ENCODE data around the gene KREMEN2.

- TF ChIP-seq CEBPB (IDR thresholded peaks at IDR 0.05), result no peak
- no peak for TF ChIP-seq RAD21 (IDR thresholded peaks at IDR 0.05; ENCODE audit: low read depth)
- no peak for TF ChIP-seq EGR1 (IDR thresholded peaks at IDR 0.05)
- TF ChIP-seq MAX (IDR thresholded peaks at IDR 0.05), result no peak
- no peak for TF ChIP-seq USF1 (IDR thresholded peaks at IDR 0.05)
- TF ChIP-seq ZBTB7A (IDR thresholded peaks at IDR 0.05; ENCODE audit: low read depth), result no peak
- no peak for TF ChIP-seq REST (IDR thresholded peaks at IDR 0.05; ENCODE audit: low read depth)
These were observed 34.4 kb upstream of the KREMEN2 start for GRCh38 chr16:2929693-2930092.
